ENCODE data around the gene TOX3.

The TOX3 gene

DNA sequence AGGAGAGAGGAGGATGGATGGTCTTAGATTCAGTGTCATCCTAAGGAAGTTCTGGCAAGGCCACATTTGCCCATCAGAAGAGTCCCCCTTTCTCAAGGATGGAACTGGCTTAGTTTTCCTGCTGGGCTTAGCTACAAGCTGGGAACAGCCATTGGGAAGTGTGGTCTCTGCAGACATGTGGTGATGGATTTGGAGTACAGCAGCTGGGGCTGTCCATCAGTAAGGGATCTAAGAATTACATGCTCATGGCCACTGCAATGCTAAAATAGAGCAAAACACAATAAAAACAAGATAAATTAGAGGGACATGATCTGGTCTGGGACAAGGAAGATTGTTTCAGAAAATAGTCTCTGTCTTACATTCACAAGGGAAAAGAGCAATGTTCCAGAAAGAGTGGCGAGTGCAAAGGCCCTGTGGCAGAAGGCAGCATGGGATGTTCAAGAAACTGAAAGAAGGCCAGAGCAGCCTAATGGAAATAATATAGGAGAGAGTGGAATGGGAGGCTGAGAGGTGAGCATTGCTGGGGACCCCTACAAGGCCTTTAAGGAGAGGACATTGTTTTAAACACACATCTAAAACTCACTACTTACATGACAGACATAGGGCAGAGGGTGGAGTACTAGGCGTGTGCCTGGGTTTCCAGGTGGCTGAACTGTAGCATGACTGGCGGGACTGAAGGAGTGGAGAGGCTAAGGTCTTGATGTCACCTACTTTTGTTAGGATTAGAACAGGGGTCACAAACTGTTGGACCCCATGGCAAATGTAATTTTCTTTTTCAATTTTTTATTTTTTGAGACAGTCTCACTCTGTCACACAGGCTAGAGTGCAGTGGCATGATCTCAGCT, 17.0 kb upstream of the TOX3 start:
- no peak for DNase-seq

DNA sequence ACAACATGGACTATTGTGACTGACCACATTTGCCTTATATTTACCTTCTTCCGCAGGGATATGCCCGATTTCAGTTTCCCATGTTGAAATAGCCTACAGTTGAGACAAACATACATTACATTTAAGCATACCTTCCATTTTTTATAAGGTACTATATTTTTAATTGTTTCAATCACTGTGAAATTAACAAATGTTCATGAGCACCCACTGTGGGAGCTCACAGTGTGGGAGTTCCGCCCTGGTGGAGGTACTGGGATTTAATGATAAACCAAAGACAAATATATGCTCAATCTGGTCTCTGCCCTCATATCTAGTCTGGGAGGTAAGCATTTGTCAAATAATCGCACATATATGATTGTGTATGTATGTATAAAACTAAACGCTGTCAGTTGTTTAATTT, 15.8 kb upstream of the TOX3 start:
- DNase-seq: no peak

DNA sequence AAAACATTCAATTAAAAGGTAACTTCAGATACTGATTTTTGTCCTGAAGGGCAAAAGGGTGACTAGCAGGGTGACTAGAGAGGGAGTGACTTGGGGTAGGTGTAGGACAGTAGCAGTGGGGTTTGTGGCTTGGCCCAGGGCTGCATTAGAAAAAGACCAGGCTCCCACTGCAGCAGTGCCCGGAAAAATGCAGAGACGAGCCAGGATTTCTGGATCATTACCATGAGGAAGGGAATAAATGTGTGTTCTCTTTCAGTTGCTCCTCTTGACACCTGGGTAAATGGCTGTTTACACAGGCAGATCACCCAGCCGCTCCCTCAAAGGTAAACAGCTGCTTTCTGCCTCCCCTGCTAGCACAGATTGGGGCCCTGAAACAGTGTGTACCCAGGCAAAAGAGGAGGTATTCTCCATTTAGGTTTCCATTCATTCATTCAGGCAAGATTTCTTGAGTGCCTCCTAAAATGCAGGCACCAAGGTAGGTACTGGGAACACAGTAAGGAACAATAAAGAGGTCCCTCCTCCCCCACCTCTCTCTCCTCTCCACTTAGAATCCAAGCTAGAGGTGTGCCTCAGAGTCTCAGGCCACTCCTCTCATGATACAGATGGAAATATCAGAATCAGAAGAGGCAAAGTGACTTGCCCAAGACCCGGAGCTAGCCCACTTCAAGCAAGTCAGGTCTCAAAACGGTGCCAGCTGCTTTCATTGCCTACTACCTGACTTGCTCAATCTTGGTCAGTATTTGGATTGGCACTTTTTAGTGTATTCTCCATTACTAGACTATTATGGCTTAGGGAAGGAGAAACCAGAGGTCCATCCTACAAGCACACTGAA, 15.2 kb upstream of the TOX3 start:
- DNase-seq: peak; percentile 78

DNA sequence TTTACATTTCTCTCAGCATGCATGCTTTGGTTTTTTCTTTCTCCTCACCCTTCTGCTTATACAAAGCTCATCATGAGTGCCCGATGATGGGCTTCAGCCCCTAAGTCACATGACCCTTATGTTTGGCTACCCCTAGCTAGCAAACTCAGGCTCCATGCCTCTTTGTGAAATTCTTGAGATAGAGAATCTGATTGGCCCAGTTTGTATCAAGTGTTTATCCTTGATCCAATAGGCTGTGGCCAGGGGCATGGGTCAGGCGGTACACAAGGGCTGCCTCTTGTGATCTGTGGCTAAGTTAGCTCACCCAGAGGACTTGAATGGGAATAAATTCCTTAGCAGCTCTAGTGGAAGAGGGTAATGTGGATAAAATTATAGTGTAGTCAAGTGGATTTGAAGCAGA, 11.5 kb upstream of the TOX3 start:
- no peak for DNase-seq

DNA sequence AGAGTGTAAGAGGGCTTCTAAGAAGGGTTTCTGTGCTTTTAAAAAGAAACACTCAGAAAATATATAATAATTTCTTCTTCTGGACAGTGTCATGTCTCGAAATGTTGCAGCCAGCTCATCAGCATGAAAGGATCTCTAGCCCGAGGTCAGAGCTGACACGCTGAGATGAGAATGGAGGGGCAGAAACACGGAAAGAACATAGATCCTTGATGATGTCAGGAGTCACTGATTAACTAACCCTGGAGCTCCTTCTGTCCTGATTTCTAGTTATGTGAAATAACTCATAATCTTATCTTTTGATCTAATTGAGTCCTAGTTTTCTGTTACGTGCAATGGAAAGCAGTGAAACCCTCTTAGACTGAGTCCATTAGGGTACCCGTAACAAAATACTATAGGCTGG, 10.3 kb upstream of the TOX3 start:
- DNase-seq: no peak

DNA sequence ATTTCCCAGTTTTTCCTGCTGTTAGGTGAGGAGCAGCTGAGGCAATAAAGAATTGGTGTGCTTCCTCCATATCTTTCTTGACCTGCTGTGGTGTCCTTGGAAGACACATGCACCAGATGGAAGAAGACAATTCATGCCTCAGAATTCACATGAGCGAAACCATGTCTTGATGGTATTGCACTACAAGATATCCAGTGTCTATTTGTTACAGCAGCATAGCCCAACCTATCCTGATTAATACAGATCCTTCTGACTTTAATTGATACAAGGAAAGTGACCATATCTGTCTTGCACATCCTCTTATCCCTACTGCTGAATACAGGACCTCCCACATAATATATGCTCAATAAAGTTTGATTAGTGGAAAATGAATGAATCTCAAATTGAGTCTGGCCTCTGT, 9.1 kb upstream of the TOX3 start:
- DNase-seq: no peak

DNA sequence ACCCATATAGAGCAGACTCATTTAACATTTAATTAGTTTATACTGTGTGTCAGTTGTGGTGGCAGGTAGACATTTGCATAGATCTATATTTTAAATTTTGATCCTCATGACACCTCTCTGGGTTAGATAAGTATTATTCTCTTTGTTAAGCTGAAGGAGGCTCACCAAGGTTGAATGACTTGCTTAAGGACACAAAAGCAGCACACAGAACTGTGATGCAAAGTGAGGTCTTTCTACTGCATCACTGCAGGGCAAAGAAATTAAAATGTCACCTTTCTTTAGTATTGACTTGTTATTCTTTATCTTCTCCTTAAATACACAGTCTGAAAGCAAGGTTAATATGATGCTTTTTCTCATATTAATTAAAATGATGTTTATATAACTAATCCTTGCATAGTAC, 8.6 kb upstream of the TOX3 start:
- no peak for DNase-seq

DNA sequence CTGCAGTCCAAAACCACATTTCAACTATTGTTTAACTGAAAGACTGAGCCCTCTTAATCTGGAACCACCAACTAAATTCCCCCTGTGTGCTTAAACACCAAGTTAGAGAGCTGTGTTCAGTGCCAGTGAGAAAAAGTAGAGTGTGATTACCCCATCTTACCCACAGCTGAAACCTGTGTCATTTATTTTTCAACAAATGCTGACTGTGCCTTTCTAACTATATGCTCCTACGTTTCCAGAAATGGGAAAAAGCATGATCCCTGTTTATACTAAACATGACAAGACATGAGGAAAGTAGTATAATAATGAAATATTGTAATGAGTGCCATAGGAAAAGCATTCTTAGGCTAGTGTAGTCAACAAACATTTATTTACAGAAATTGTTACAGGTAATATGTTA, 7.4 kb upstream of the TOX3 start:
- DNase-seq: no peak

DNA sequence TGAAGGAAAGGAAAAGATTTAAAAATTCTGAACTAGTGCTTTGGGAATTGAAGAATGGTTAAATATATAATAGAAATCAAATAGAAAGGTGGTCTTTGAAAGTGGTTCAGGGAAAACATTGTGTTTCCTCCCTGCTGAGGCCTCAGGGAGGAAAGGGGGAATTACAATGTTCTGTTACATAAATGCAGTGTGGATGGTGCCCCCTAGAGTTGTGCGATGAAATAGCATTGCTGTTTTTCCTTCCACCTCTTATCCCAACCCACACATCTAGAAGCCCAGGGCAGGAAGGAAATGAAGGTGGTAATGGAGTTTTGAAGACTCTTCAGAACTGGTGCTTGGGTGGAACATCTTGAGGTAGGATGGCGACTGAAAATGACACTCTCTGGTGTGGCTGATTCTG, 6.4 kb upstream of the TOX3 start:
- no peak for DNase-seq

DNA sequence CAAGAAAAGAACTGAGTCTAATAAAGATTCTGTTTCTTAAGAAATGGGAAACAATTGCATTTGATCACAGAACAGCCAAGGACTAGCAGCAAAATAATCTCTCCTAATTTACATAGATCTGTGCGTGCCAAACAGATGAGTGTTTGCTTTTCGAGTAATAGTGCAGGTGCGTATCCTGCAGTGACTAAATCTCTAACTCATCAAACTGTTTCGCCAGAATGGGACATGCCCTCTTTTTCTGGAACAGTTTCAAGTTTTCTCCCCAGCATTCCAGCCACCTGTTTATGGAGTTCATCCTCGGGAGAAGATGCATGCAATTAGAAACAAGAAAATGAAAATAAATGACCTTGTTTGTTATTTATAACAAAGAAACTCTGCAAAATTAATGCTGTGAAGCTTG, 5.7 kb upstream of the TOX3 start:
- DNase-seq: peak; percentile 74

DNA sequence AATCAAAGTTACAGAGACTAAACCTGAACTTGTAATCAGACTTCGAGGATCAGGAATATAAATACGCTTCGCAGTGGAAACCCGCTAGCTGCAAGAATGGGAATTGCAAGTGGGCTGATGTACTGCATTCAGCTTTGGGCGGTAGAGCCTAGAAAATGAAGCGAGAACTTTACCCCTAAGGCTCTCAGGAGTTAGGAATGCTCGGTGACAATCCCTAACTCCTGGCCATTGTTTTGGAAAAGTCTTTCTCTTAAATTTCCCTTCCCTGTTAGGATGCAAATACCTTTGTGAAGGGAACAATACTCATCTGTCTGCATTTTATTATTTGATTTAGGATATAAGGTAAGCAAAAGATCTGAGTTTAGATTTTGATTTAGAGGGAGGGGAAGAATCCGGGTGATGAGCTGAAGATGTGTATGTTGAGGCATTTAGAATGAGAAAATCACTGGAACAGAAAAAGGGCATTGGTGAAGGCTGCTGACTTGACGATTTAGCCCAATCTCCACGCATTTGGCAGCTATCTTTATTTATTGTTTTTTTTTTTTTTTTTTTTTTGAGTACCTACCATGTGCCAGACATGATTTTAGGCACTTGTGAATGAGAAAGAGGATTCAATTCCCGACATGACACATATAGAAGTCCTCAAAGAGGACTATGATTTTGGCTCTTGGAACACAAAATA, 2.2 kb upstream of the TOX3 start:
- DNase-seq: no peak

DNA sequence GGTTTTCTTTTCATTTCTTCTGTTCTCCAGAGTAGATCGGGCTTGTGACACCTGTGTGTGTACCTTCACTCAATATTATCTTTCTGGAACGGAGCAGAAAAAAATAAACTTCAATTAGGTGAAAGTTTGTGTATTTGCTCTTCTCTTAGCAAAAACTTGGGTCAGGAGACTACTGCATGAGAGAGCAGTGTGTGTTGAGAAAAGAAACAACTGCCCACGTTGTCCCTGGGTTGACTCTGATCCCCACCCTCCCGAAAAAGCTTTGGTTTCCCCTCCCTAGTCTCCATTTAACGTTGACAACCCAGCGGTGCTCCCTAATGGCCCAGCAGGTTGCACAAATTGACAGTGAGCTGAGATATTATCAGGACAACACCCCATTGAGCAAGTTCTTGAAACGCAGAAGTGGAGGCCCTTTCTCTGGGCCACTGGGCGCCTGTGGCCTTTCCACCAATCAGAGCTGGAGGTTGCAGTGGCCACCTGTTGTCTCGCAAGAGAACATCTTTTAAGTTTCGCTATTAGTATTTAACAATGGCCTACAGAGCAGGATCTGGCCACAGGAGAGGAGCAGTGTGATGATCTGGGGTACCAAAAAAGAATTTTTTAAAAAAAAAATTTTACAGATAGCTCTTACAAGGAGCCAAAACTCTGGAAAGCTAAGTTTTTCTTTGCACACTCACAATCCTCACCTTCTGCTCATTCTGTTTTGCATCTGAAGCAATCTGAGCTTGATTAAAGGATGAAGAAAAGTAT, 1.5 kb upstream of the TOX3 start:
- DNase-seq: no peak

DNA sequence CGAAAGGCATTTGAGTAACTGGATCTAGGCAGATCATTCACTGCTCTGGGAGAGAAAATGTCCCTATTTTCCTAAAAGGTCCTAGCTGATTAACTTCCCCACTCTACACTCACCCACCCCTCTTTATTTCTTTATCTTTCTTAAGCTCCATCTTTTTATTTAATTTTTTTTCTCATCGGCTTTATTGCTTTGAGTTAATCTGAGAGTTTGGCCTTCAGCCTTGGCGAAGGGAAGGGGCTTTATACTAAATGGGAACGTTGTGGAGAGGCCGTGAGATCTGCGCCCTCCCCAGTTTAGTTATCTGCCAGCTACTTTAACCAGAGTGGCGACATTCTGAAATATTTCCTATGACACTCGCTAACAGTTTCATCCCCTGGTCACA, 882 bp upstream of the TOX3 start:
- DNase-seq: no peak

DNA sequence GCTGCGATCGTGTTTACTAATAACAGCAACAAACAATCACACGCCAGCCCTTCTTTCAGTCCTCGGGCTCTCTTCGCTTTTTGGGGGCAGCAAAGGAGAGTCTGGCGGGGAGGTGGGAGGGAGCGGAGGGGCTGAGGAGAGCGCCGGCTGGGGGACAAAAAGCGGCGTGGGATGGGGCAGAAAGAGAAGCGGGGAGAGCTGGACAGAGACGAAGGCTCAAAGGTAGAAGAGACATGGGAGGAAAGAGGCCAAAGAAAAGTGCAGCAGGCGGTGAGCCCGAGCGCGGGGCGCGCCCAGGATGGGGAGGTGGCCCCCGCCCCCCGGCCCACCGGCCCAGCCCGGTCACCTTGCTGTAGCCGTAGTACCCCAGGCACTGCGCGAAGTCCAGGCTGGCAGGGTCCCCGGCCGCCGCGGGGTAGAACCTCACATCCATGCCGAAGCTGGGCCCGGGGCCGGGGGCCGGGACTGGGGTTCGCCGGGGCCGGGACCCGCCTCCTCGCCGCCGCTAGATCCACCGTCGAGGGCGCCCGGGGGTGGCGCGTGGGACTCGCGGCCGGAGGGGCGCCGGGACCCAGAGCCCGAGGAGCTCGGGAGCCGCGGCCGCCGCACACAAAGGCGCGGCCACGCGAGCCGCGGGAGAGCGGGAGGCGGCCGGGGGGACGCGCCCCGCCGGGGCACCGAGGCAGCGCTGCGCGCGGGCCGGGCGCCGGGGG, 496 bp downstream of the TOX3 start:
- no peak for DNase-seq

DNA sequence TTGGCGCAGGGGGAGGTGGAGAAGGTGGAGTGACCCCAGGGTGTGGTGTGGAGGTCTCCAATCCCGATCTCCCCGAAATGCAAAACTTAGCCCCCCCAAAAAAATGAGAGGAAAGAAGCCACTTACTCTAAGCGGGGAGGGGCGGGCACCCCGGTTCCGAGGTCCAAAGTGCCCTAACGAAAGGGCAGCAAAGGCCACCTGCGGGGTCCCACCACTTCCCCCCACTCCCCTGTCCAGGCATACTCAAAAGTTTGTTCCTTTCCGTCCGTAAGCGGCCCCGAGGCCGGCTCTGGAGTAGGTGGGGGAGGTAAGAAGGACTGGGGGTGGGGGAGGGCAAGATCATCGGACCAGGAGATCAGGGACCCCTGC, 1.1 kb downstream of the TOX3 start:
- DNase-seq: no peak

DNA sequence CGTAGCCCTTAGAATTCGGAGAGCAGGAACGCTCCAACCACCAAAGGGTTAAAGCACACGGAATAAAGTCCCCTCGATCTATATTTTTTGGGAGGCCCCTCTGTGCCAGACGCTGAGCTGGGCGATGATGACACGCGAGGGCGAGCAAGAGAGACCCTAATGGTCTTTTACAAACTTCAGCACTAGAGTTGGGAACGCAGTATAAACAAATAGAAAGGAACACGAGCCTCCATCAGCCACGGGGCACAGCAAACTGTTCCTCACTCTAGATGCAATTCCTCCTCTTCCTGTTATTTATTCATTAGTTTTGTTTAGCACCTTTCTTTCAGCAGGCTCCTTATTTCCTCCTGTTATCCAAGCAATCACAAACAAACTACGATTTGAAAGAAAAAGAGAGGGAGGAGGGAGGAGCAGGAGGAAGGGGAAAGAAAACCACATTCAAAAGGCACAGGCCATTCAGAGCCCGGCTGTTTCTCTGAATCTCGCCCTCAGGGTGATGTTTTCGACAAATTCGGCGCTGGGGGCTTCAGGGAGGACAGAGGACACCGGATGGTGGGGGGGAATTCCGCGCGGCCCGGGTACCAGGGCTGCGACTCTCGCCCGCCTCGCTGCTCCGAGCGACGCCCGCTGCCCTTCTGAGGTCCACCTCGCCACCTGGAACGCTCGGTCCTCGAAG, 1.6 kb downstream of the TOX3 start:
- DNase-seq: no peak

DNA sequence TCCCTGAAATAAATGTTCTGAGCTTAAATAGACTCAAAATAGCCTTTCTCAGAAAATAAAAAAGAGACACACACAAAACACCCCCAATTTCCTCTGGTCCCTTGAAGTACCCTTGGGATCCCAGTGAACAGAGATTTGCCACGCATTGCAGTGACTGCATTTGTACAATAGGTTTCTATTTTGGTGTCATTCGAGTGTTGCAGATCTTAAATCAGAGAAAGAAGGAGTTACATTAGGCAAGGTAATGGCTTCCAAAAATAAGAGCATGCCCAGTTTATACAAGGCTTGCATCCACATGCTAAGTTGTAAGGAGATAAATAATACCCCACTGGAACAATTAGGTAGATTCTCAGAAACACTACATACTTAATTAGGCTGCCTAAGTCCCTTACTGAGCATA, 2.2 kb downstream of the TOX3 start:
- no peak for DNase-seq

DNA sequence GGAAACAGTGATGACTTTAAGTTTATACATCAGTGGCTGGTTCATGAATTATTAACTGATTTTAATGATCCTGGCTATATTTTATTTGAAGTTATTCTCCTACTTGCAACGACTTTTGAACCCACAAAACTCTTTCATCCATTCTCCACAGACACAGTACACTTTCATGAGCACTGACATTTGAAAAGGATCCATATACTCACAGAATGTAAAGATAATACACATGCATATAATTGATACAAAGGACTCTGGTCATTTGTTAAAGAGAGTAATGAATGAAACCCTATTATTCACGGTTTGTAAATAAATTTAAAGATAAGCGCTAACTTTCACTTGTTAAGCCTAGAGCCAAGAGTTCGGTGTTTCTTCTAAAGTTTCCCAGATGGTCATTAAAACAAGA, 3.3 kb downstream of the TOX3 start:
- no peak for DNase-seq

DNA sequence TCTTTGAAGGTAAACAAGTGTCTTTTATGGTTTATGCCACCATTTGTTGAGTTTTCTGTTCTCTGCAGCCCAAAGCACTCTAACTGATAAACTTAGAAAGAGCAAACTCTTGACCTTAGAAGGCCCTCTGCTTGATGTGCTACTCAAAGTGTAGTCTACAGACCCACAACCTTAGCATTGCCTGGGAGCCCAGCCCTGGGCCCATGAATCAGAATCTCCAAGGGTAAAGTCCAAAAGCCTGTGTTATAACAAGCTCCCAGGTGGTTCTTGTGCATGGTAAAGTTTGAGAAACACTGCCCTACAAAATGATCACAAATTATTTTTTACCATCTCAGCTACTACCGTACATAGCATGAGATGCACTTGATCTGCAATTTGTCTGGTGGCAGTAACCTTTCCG, 6.0 kb downstream of the TOX3 start:
- no peak for DNase-seq

DNA sequence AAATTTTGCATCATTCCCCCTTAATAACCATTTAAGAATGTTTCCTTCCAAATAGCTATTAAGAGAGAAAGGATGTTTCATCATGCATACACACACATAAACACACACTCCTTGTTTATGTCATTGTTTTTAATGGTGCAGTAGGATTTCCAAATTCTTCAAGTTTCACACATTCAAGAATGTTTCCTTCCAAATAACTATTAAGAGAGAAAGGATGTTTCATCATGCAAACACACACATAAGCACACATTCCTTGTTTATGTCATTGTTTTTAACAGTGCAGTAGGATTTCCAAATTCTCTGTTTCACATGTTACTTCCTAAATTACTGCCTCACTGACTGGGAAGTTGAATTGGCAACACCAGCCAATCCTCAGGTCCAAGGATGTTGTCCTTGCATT, 7.8 kb downstream of the TOX3 start:
- DNase-seq: no peak

DNA sequence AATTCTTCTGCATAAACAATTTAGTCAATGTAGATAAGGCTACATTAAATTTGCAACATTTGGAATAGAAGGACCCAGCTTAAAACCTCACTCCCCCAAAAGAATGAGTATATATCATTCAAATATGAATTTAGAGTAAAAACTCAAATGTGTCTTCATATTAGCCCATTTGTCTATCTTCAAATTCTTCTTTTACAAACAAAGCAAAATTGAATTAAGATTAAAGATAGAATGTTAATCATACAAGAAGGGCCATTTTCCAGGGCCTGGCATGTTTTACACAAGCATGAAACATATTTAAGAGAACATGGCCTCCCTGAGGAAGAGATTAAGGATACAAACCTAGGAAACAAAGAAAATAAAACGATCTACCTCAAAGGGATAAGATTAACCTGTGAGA, 8.4 kb downstream of the TOX3 start:
- DNase-seq: no peak

DNA sequence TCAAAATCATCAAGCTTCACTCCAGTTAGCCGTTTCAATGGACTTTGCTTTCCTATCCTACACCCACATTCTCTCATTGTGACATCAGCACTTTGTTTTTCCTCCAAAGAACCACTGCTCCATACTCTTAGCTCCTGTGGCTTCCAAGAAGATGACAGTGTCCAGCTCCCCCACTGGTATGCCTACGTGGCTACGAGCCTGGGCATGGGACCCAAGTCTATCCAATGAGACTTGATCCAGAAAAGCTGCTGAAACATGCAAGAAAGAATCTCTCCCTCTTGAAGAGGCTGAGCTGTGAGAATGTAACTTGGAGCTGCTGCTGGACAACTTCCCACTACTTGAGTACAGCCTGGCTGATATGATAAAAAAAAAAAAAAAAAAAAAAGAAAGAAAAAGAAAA, 9.4 kb downstream of the TOX3 start:
- DNase-seq: no peak
